B cell (primary cell): ENCODE data around the gene CEP85L. TPM values are rescaled to one million over a fixed set of nuclear protein-coding genes. Genes with fewer than 3 reads are reported as not detected.

Experiments
- ATAC-seq: fragments of 200-7000 bp; cut with Tn5 transposase; one replicate; pipeline ENCODE4 v1.10.0; 2021; ENCODE audit warnings: low read depth, mild to moderate bottlenecking, moderate number of reproducible peaks, moderate library complexity
- CTCF ChIA-PET: fragments of 350-600 bp; sonication (Branson Sonifier 250); formaldehyde crosslinking; loops from one replicate; lab custom pipeline; 2021; ENCODE audit warnings: antibody characterized with exemption, inconsistent platforms; lab: Charles Lee
- POLR2A ChIA-PET: fragments of 350-600 bp; sonication (Branson Sonifier 250); formaldehyde crosslinking; loops from one replicate; lab custom pipeline; 2021; ENCODE audit warnings: antibody characterized with exemption; lab: Charles Lee
- DNase-seq: peaks from one replicate; pipeline ENCODE4 v3.0.0; 2013
- H2AFZ ChIP-seq: 2 replicates; pipeline ENCODE4 v1.6.1; 2012; ENCODE audit warnings: mild to moderate bottlenecking, low read depth, low read length; ENCODE audit not compliant: insufficient read depth, poor library complexity, severe bottlenecking
- H3K27ac ChIP-seq, 2 donors: 1 replicate in 1 of 2; 2 replicates in 1 of 2; pipeline ENCODE4 v1.5.1; 2012 to 2013; ENCODE audit warnings: low read length in 2 of 2, mild to moderate bottlenecking in 2 of 2, moderate library complexity in 1 of 2
- H3K27me3 ChIP-seq, 4 experiments: fragments of 200-600 bp in 1 of 4; sonication (generic) in 1 of 4; replicated peaks in 1 of 4; 1 replicate in 2 of 4; 2 replicates in 2 of 4; pipeline versions ENCODE4 v1.6.1 to v1.7.0; 2013 to 2016; ENCODE audit warnings: low read length in 3 of 4, mild to moderate bottlenecking in 2 of 4, mixed read lengths in 1 of 4, moderate library complexity in 1 of 4; ENCODE audit not compliant: insufficient read depth in 4 of 4, control insufficient read depth in 3 of 4; ENCODE audit errors: control extremely low read depth in 1 of 4
- H3K36me3 ChIP-seq, 2 experiments: replicated peaks in 1 of 2; 1 replicate in 1 of 2; 2 replicates in 1 of 2; pipeline versions ENCODE4 v1.6.1 to v1.7.1; 2013; ENCODE audit warnings: low read length in 1 of 2; ENCODE audit not compliant: insufficient read depth in 2 of 2, control insufficient read depth in 1 of 2; ENCODE audit errors: control extremely low read depth in 1 of 2, extremely low read depth in 1 of 2
- H3K4me1 ChIP-seq, 2 donors: fragments of 200-600 bp in 1 of 2; sonication (generic) in 1 of 2; 1 replicate in 1 of 2; 2 replicates in 1 of 2; pipeline versions ENCODE4 v1.5.1 to v1.6.1; 2013 to 2017; ENCODE audit warnings: low read length in 2 of 2; ENCODE audit not compliant: control insufficient read depth in 2 of 2, insufficient read depth in 2 of 2
- H3K4me2 ChIP-seq: replicated peaks from 2 replicates; pipeline ENCODE3; 2012; ENCODE audit warnings: mild to moderate bottlenecking, low read depth, low read length; ENCODE audit not compliant: poor library complexity, severe bottlenecking
- H3K4me3 ChIP-seq, 5 experiments: fragments of 200-600 bp in 1 of 5; sonication (generic) in 1 of 5; 1 replicate in 3 of 5; 2 replicates in 2 of 5; pipeline versions ENCODE4 v1.5.1 to v1.7.0; 2011 to 2016; ENCODE audit warnings: low read length in 4 of 5, mild to moderate bottlenecking in 4 of 5, low read depth in 2 of 5, control low read depth in 1 of 5, moderate library complexity in 1 of 5; ENCODE audit not compliant: insufficient read depth in 1 of 5; ENCODE audit errors: control extremely low read depth in 1 of 5, extremely low read depth in 1 of 5
- H3K79me2 ChIP-seq: fragments of 200-600 bp; sonication (generic); one replicate; pipeline ENCODE4 v1.6.0; 2016; ENCODE audit warnings: low read length; ENCODE audit not compliant: control insufficient read depth, insufficient read depth
- H3K9ac ChIP-seq: fragments of 200-600 bp; sonication (generic); 2 replicates; pipeline ENCODE4 v1.6.1; 2017; ENCODE audit warnings: mild to moderate bottlenecking, low read length, moderate library complexity
- H3K9me3 ChIP-seq, 3 donors: one replicate each; pipeline versions ENCODE4 v1.6.1 to v1.7.1; 2013; ENCODE audit warnings: low read length in 2 of 3; ENCODE audit not compliant: control insufficient read depth in 2 of 3, insufficient read depth in 1 of 3; ENCODE audit errors: control extremely low read depth in 1 of 3
- H4K20me1 ChIP-seq: 2 replicates; pipeline ENCODE4 v1.6.0; 2012; ENCODE audit warnings: mild to moderate bottlenecking, low read length; ENCODE audit not compliant: insufficient read depth, control insufficient read depth, poor library complexity, severe bottlenecking
- H3K27ac Mint-ChIP-seq: one replicate; pipeline ENCODE4 v1.8.0; 2021; ENCODE audit warnings: mixed read lengths
- H3K27me3 Mint-ChIP-seq: one replicate; pipeline ENCODE4 v1.8.0; 2021; ENCODE audit warnings: mixed read lengths
- H3K4me1 Mint-ChIP-seq: one replicate; pipeline ENCODE4 v1.8.0; 2021; ENCODE audit warnings: mixed read lengths
- H3K4me3 Mint-ChIP-seq: one replicate; pipeline ENCODE4 v1.8.0; 2021; ENCODE audit warnings: mixed read lengths
- H3K9me3 Mint-ChIP-seq: one replicate; pipeline ENCODE4 v1.8.0; 2022; ENCODE audit warnings: mixed read lengths; ENCODE audit not compliant: insufficient read depth
- CTCF ChIP-seq: fragments of 200-600 bp; IDR thresholded peaks from one replicate; pipeline ENCODE4 v1.8.0; 2022; ENCODE audit warnings: antibody characterized with exemption, mild to moderate bottlenecking
- EZH2 ChIP-seq: IDR thresholded peaks from 2 replicates; pipeline ENCODE4 v1.6.1; 2012; ENCODE audit warnings: borderline replicate concordance, low read depth, mild to moderate bottlenecking, moderate library complexity, low read length; ENCODE audit not compliant: insufficient read depth, poor library complexity, severe bottlenecking
- WGBS: methylation state at CpG from one replicate; pipeline ENCODE4 v1.1.5; 2013; ENCODE audit warnings: missing lambda C conversion rate; ENCODE audit not compliant: insufficient coverage; 5-methylcytosine and 5-hydroxymethylcytosine counted together
- intact Hi-C: fragments of 100-400 bp; cut with micrococcal nuclease; formaldehyde crosslinking; loops from one replicate; pipeline ENCODE4 v1.10.0; 2022
- polyA plus RNA-seq: library from polyadenylated mRNA; depleted of rRNA; stranded (reverse); fragments of >200 nt; gene quantifications from 2 replicates; pipeline ENCODE4 v1.2.3, GENCODE V29; 2012
- total RNA-seq, 2 donors: library from RNA; stranded (reverse); fragments of 120-200 nt in 1 of 2; gene quantifications; 1 replicate in 1 of 2; 2 replicates in 1 of 2; pipeline versions ENCODE4 v1.2.3 to v1.2.4, GENCODE V29; 2013 to 2022

Gene CEP85L
- total and polyA plus RNA-seq, 2 donors (not counting 1 experiment from before 2014, with no cell fraction given): 7.6 to 32.1 TPM

GRCh38 chr6:118525913-118526780, 125.2 kb downstream of the CEP85L start:
- CTCF ChIA-PET: no interaction called here

More at GRCh38 chr6:118525913-118526780, 125.2 kb downstream of the CEP85L start:
- no peak for ATAC-seq
- H3K9me3 ChIP-seq: peaks cover 0 to 3% (median 2%) of the 10 kb centered on the region in 3 donors
- no peak overlapping the region for H3K9ac ChIP-seq
- no peak for DNase-seq
- H3K4me1 ChIP-seq: no peaks in the 10 kb centered on the region
- no peaks in the 10 kb centered on the region for H3K9me3 Mint-ChIP-seq
- TF ChIP-seq EZH2 (no peak), CTCF (no peak)
- no peaks in the 10 kb centered on the region for H3K27me3 ChIP-seq
- H3K4me1 Mint-ChIP-seq: peaks cover 7% of the 10 kb centered on the region
- no peak overlapping the region for H3K4me3 Mint-ChIP-seq
- H3K36me3 ChIP-seq: peaks cover 2 to 13% of the 10 kb centered on the region in 2 experiments
- no peak overlapping the region for H3K4me2 ChIP-seq
- no peak overlapping the region for H2AFZ ChIP-seq
- POLR2A ChIA-PET: no interaction called here
- intact Hi-C loops: no loop called here
- 78% methylated on average over 3 of the region's 4 CpGs for WGBS
- H4K20me1 ChIP-seq: peaks cover 4% of the 10 kb centered on the region
- H3K27me3 Mint-ChIP-seq: no peaks in the 10 kb centered on the region
- no peak overlapping the region for H3K27ac Mint-ChIP-seq
- H3K4me3 ChIP-seq: no peak overlapping the region
- H3K27ac ChIP-seq: no peak overlapping the region
- peaks cover 4% of the 10 kb centered on the region for H3K79me2 ChIP-seq
